Activated T-helper 17 cell treated with anti-CD3 and anti-CD28 coated beads, Interleukin-2, amount 50 U/mL, for 72 hours (primary cell): ENCODE results near the gene CHN2. TPM values are rescaled to one million over a fixed set of nuclear protein-coding genes. Genes with fewer than 3 reads are reported as not detected.

Experiments used
- ATAC-seq: fragments of 150-1000 bp; cut with Tn5 transposase; replicated peaks from 2 replicates; pipeline ENCODE4 v1.10.0; 2021; ENCODE audit warnings: mild to moderate bottlenecking, moderate library complexity
- H3K27ac Mint-ChIP-seq: one replicate; pipeline ENCODE4 v1.8.0; 2022; ENCODE audit warnings: mixed read lengths
- H3K27me3 Mint-ChIP-seq: one replicate; pipeline ENCODE4 v1.8.0; 2022; ENCODE audit warnings: mixed read lengths
- H3K36me3 Mint-ChIP-seq: one replicate; pipeline ENCODE4 v1.8.0; 2022; ENCODE audit warnings: low read depth, mild to moderate bottlenecking, mixed read lengths
- H3K4me1 Mint-ChIP-seq: one replicate; pipeline ENCODE4 v1.8.0; 2022; ENCODE audit warnings: mixed read lengths
- H3K4me3 Mint-ChIP-seq: one replicate; pipeline ENCODE4 v1.8.0; 2022; ENCODE audit warnings: mild to moderate bottlenecking, mixed read lengths
- H3K9me3 Mint-ChIP-seq: one replicate; pipeline ENCODE4 v1.8.0; 2022; ENCODE audit warnings: mixed read lengths
- total RNA-seq, 2 donors: library from RNA; stranded (reverse); gene quantifications; one replicate each; pipeline ENCODE4 v1.2.3, GENCODE V29; 2022

Gene CHN2
- total RNA-seq, 2 donors from 2014 or later = 0.85 TPM; not detected in 1

DNA sequence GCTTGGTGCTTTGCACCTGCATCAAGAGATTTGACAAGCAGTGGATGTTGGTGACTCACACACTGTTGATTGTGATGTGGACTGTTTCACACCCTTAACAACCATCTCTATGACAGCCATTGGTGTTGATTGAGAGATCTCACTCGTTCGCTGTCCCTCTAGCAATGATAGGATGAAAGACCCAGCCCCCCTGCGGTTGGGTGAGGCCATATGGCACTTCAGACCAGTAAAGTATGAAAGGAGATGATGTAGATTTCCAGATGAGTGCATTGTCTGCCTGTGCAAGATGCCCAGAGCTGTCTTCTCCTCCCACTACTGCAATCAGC, 230.4 kb downstream of the CHN2 start:
- Mint-ChIP-seq H3K4me3 (no peak overlapping the region), H3K36me3 (no peaks in the 10 kb centered on the region), H3K27ac (no peak overlapping the region), H3K27me3 (no peaks in the 10 kb centered on the region), H3K4me1 (no peaks in the 10 kb centered on the region), H3K9me3 (no peaks in the 10 kb centered on the region)
- ATAC-seq = no peak

DNA sequence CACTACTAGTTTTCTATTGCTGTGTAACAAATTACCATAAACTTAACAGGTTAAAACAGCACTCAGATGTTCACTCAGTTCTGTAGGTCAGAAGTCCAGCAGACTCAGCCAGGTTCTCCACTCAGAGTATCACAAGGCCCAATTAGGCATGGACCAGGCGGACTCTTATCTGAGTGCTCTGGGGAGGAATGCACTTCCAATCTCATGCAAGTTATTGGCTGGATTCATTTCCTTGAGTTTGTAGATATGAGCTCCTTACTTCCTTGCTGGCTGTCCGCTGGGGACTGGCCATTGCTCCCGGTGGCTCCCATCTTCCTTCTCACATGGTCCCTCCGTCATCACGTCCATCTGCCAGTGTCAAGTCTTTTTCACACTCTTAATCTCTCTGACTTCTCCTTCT, 232.0 kb downstream of the CHN2 start:
- Mint-ChIP-seq H3K9me3 (no peaks in the 10 kb centered on the region), H3K36me3 (no peaks in the 10 kb centered on the region), H3K27me3 (no peaks in the 10 kb centered on the region), H3K27ac (no peak overlapping the region), H3K4me3 (no peak overlapping the region), H3K4me1 (no peaks in the 10 kb centered on the region)
- ATAC-seq = no peak

GRCh38 chr7:29429401-29429800, 234.8 kb downstream of the CHN2 start:
- Mint-ChIP-seq H3K36me3 (no peaks in the 10 kb centered on the region), H3K27me3 (no peaks in the 10 kb centered on the region), H3K4me3 (no peak overlapping the region), H3K9me3 (no peaks in the 10 kb centered on the region), H3K27ac (no peak overlapping the region), H3K4me1 (no peaks in the 10 kb centered on the region)
- ATAC-seq = no peak

DNA sequence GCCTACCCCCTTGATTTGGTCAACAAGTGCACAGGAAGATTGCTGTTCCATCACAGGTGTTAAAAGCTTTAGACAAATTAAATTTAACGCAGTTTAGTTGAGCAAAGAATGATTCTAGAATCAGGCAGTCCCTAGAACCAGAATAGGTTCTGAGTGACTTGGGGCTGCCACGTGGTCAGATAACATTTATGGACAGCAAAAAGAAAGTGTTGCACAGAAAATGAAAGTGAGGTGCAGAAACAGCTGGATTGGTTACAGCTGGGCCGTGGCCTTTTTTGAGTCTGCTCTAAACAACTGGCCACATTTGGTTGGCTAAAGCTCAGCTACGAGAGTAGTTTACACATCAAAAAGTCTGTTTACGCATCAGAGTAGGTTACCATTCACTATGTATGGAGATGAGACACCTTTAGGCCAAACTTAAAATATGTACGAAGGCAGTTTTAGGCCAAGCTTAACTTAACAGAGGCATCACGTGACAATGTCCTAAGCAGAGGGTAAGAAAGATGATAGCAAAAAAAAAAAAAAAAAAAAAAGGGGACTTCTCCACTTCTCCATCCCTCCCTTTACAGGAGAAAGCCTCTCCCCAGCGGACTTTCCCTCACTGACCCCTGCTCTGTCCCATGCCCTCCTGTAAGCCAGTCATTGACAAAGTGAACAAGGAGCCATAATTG, 235.8 kb downstream of the CHN2 start:
- H3K27me3 Mint-ChIP-seq = no peaks in the 10 kb centered on the region
- H3K36me3 Mint-ChIP-seq = no peaks in the 10 kb centered on the region
- no peaks in the 10 kb centered on the region for H3K9me3 Mint-ChIP-seq
- ATAC-seq = no peak
- no peak overlapping the region for H3K4me3 Mint-ChIP-seq
- no peak overlapping the region for H3K27ac Mint-ChIP-seq
- H3K4me1 Mint-ChIP-seq = no peaks in the 10 kb centered on the region

DNA sequence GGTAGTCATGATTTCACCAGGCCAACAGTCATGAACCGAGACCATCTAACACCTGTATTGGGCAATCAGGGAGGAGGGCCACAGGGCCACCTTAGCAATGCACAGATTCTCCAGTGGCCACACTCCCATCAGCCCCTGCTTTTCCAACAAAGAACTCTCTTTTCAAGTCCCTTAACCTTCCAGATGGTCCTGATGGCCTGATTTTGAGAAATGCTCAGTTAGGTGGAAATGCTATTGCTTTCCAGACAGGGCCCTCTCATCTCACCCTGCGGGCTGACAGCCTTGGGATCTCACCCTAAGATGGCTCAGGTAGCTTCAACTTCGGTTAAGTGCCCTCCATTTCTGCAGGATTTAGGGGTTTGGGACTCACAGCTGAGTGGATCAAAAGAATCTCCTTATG, 237.1 kb downstream of the CHN2 start:
- no peak overlapping the region for H3K27ac Mint-ChIP-seq
- no peak for ATAC-seq
- H3K27me3 Mint-ChIP-seq = no peaks in the 10 kb centered on the region

GRCh38 chr7:29432721-29433120, 238.1 kb downstream of the CHN2 start:
- H3K36me3 Mint-ChIP-seq = no peaks in the 10 kb centered on the region
- ATAC-seq = no peak
- H3K9me3 Mint-ChIP-seq = no peaks in the 10 kb centered on the region
- no peak overlapping the region for H3K27ac Mint-ChIP-seq
- no peaks in the 10 kb centered on the region for H3K4me1 Mint-ChIP-seq
- no peaks in the 10 kb centered on the region for H3K27me3 Mint-ChIP-seq
- H3K4me3 Mint-ChIP-seq = no peak overlapping the region

More for the DNA sequence above, 237.1 kb downstream of the CHN2 start:
- Mint-ChIP-seq H3K36me3 (no peaks in the 10 kb centered on the region), H3K4me3 (no peak overlapping the region), H3K9me3 (no peaks in the 10 kb centered on the region), H3K4me1 (no peaks in the 10 kb centered on the region)

DNA sequence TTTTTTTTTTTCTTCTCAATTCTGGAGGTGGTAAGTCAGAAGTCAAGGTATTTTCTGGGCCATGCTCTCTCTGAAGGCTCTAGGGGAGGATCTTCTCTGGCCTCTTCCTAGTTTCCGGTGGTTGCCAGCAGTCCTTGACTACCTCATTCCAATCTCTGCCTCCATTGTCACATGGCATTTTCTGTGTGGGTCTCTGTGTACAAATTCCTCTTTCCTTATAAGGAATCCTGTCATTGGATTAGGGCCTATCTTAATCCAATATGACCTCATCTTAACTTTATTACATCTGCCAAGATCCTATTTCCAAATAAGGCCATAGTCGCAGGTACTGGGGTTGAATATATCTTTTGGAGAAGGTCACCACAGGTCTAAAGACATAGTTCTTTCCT, 239.8 kb downstream of the CHN2 start:
- Mint-ChIP-seq H3K27ac (no peak overlapping the region), H3K9me3 (no peaks in the 10 kb centered on the region), H3K36me3 (no peaks in the 10 kb centered on the region), H3K4me1 (no peaks in the 10 kb centered on the region), H3K4me3 (no peak overlapping the region), H3K27me3 (no peaks in the 10 kb centered on the region)
- ATAC-seq = no peak

GRCh38 chr7:29435167-29435566, 240.6 kb downstream of the CHN2 start:
- no peak overlapping the region for H3K27ac Mint-ChIP-seq
- no peaks in the 10 kb centered on the region for H3K27me3 Mint-ChIP-seq
- no peaks in the 10 kb centered on the region for H3K4me1 Mint-ChIP-seq
- H3K4me3 Mint-ChIP-seq = no peak overlapping the region
- no peak for ATAC-seq
- H3K9me3 Mint-ChIP-seq = no peaks in the 10 kb centered on the region
- no peaks in the 10 kb centered on the region for H3K36me3 Mint-ChIP-seq

DNA sequence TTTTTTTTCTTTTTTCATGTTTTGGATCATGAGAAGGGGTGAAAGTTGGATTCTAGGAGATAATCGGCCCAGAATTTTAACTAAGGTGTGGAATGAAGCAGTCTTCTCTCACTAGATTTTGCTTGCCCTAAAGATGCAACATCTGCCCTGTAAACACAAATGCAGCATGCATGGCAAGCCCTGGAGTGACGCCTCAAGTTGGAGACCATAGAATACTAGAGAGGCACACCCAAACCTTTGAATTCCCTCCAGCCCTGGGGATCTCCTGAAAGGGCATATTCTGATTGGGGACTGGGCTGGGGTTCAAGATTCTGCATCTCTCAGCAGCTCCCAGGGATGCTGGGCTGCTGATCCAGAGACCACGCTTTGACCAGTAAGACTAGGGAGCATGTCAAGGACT, 241.3 kb downstream of the CHN2 start:
- no peak for ATAC-seq
- no peaks in the 10 kb centered on the region for H3K9me3 Mint-ChIP-seq
- H3K27me3 Mint-ChIP-seq = no peaks in the 10 kb centered on the region
- H3K27ac Mint-ChIP-seq = no peak overlapping the region
- H3K36me3 Mint-ChIP-seq = no peaks in the 10 kb centered on the region
- no peak overlapping the region for H3K4me3 Mint-ChIP-seq
- no peaks in the 10 kb centered on the region for H3K4me1 Mint-ChIP-seq

- H3K36me3 Mint-ChIP-seq = no peaks in the 10 kb centered on the region
- no peak for ATAC-seq
Measured at GRCh38 chr7:29442146-29442545, 247.6 kb downstream of the CHN2 start.

DNA sequence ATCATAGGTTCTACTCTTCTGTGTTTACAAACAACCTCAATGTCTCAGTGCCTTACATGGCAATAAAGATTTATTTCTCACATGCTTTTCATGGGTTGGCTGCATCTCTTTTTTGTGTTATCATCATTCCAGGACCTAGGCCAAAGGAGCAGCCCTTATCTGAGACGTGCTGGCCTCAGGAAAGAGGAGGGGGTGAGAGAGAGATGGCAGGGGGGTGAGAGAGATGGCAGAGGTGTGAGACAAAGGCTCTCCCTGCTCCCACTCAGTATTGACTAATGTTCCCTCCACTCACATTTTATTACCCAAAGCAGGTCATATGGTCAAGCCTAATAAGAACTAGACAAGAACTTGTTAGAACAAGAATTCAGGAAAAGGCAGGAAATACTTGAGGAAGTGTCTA, 249.0 kb downstream of the CHN2 start:
- Mint-ChIP-seq H3K9me3 (peaks cover 4% of the 10 kb centered on the region), H3K27me3 (no peaks in the 10 kb centered on the region), H3K36me3 (no peaks in the 10 kb centered on the region), H3K27ac (no peak overlapping the region), H3K4me3 (no peak overlapping the region), H3K4me1 (no peaks in the 10 kb centered on the region)
- ATAC-seq = no peak

More at GRCh38 chr7:29442146-29442545, 247.6 kb downstream of the CHN2 start:
- Mint-ChIP-seq H3K4me3 (no peak overlapping the region), H3K4me1 (no peaks in the 10 kb centered on the region), H3K9me3 (peaks cover 4% of the 10 kb centered on the region), H3K27me3 (no peaks in the 10 kb centered on the region), H3K27ac (no peak overlapping the region)

GRCh38 chr7:29444267-29444666, 249.7 kb downstream of the CHN2 start:
- no peak for ATAC-seq
- no peaks in the 10 kb centered on the region for H3K27me3 Mint-ChIP-seq

GRCh38 chr7:29445736-29446135, 251.2 kb downstream of the CHN2 start:
- Mint-ChIP-seq H3K27ac (no peak overlapping the region), H3K9me3 (peaks cover 4% of the 10 kb centered on the region), H3K4me3 (no peak overlapping the region), H3K36me3 (no peaks in the 10 kb centered on the region), H3K27me3 (no peaks in the 10 kb centered on the region), H3K4me1 (no peaks in the 10 kb centered on the region)
- ATAC-seq = no peak

More at GRCh38 chr7:29444267-29444666, 249.7 kb downstream of the CHN2 start:
- Mint-ChIP-seq H3K27ac (no peak overlapping the region), H3K4me1 (no peaks in the 10 kb centered on the region), H3K9me3 (peaks cover 4% of the 10 kb centered on the region), H3K4me3 (no peak overlapping the region), H3K36me3 (no peaks in the 10 kb centered on the region)

DNA sequence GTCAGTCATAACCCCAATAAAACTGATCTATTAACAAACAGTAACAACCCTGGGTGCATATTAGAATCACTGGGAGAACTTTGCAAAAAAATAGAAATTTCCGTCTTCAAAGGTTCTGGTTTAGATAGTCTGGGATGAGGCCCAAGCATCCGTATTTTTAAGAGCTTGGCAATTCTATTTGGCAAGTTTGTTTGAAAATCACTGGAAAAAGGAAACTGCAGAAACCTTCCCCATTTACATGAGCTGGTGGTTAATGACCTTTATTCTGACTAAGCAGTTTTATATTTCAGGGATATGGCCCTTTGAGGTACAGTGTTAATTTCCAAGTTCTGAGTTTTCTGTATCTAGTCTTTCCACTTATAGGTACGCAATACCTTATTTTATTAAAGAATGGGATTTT, 253.3 kb downstream of the CHN2 start:
- Mint-ChIP-seq H3K4me3 (no peak overlapping the region), H3K9me3 (peaks cover 4% of the 10 kb centered on the region), H3K36me3 (no peaks in the 10 kb centered on the region), H3K27ac (no peak overlapping the region), H3K4me1 (no peaks in the 10 kb centered on the region), H3K27me3 (no peaks in the 10 kb centered on the region)
- no peak for ATAC-seq

DNA sequence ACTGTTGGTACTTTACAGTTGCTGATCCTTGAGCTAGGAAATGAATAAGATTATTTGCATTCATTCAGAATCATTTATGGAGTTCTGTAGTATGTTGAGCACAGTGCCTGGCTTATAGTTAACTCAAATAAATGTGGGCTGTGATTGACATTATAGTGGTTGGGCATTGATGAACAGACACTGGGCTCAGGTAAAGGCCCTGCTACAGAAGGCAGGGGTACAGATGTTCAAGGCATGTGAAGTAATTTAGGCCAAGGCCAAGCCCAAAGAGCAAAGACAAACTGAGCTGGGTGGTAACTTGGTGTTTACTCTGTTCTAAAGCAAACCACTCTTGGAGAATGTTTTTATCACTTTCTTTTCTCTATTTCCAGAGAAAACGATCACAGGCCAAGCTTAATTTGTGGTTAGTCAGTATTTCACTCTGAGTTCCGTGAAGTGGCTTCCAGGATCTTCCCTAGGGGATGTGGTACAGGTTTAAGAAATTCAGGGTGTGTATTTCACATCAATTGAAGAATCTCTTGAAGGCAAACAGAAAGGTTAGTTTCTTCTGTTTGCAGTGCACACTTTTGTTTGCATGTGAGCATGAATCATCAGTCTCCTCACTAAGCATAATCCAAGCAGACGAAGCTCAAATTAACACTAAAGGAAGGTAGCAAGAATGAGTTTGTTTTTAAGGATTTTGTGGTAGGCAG, 255.1 kb downstream of the CHN2 start:
- H3K9me3 Mint-ChIP-seq = no peaks in the 10 kb centered on the region
- no peaks in the 10 kb centered on the region for H3K27me3 Mint-ChIP-seq
- H3K36me3 Mint-ChIP-seq = no peaks in the 10 kb centered on the region
- no peaks in the 10 kb centered on the region for H3K4me1 Mint-ChIP-seq
- no peak overlapping the region for H3K27ac Mint-ChIP-seq
- H3K4me3 Mint-ChIP-seq = no peak overlapping the region
- ATAC-seq = no peak
